Psoas muscle (tissue), 8 donors: Measurements from ENCODE around the gene PTPRG. TPM values are rescaled to one million over a fixed set of nuclear protein-coding genes. Genes with fewer than 3 reads are reported as not detected.
A peak's percentile ranks its signal among the peaks of the same experiment; 100 is the strongest.

Experiments
- ATAC-seq, 4 donors: fragments of 200-7000 bp; cut with Tn5 transposase; one replicate each; pipeline ENCODE4 v1.9.1; 2020; ENCODE audit warnings: moderate library complexity in 3 of 4, mild to moderate bottlenecking in 2 of 4
- DNase-seq, 2 donors: peaks; one replicate each; pipeline ENCODE4 v3.0.0-alpha.2; 2020
- H3K27ac ChIP-seq: fragments of 200-600 bp; one replicate; pipeline ENCODE4 v1.8.0; 2022
- H3K27me3 ChIP-seq, 3 donors: fragments of 200-600 bp in 1 of 3; one replicate each; pipeline versions ENCODE4 v1.6.1 to v1.8.0; 2013 to 2022; ENCODE audit warnings: low read length in 2 of 3, mild to moderate bottlenecking in 2 of 3, moderate library complexity in 1 of 3; ENCODE audit not compliant: insufficient read depth in 3 of 3
- H3K36me3 ChIP-seq, 2 donors: fragments of 200-600 bp in 1 of 2; one replicate each; pipeline versions ENCODE4 v1.6.1 to v1.8.0; 2013 to 2022; ENCODE audit warnings: low read depth in 1 of 2, mild to moderate bottlenecking in 1 of 2, moderate library complexity in 1 of 2; ENCODE audit not compliant: insufficient read depth in 1 of 2
- H3K4me1 ChIP-seq: fragments of 200-600 bp; one replicate; pipeline ENCODE4 v1.8.0; 2022
- H3K4me3 ChIP-seq: fragments of 200-600 bp; one replicate; pipeline ENCODE4 v1.8.0; 2022; ENCODE audit warnings: mild to moderate bottlenecking
- H3K9me3 ChIP-seq: fragments of 200-600 bp; one replicate; pipeline ENCODE4 v1.8.0; 2022
- WGBS, 3 donors: extraction: QIAGEN DNeasy Blood & Tissue Kit; methylation state at CpG; one replicate each; pipeline versions ENCODE4 v1.1.6 to v1.1.7; 2013; 5-methylcytosine and 5-hydroxymethylcytosine counted together
- intact Hi-C, 2 donors: fragments of 100-400 bp; cut with DNase I; formaldehyde crosslinking; loops; one replicate each; pipeline versions ENCODE4 v1.11.0 to v1.14.2; 2022
- polyA plus RNA-seq, 3 donors: library from polyadenylated mRNA; stranded (reverse); fragments of 200-250 nt; gene quantifications; one replicate each; pipeline ENCODE4 v1.2.3, GENCODE V29; 2013
- total RNA-seq, 4 donors: library from RNA; stranded (reverse); fragmentation: NEBNext Ultra II Directional in 2 of 4; extraction: Animal tissue kit (Norgen Biotek cat#: 25700) in 2 of 4; gene quantifications; one replicate each; pipeline versions ENCODE4 v1.2.1 to v1.2.4, GENCODE V29; 2021 to 2023
- TF ChIP-seq, protein P1 (sequence below): fragments of 200-600 bp; IDR thresholded peaks from one replicate; pipeline ENCODE4 v1.8.0; 2022; ENCODE audit warnings: antibody characterized with exemption
- donor health status: healthy with polysubstance abuse.
- donor health status: DM: no; HTN: no; CAD: no; lungs with moderate emphysema.
- donor health status: Bipolar disorder and iron deficiency.
- donor health status: healthy.
- donor health status: DM: yes; HTN: yes; CAD: no.
- donor health status: DM: no; HTN: no; CAD: no.
- donor health status: DM: no; HTN: no; CAD: no.
- donor health status: DM: yes; HTN: yes; CAD: no.

The PTPRG gene
- total and polyA plus RNA-seq, 7 donors = 4.5 to 29.5 (median 12.6) TPM

- Histone ChIP-seq H3K9me3 (no peaks in the 10 kb centered on the region), H3K4me1 (peaks cover 66% of the 10 kb centered on the region), H3K27me3 (no peaks in the 10 kb centered on the region), H3K36me3 (no peaks in the 10 kb centered on the region), H3K27ac (peak overlapping the region; percentile 90), H3K4me3 (peak overlapping the region; percentile 50)
- 9 to 14% (median 12%) methylated on average over 3 of the region's 3 CpGs for WGBS, 3 donors
- TF ChIP-seq, protein P1, sequence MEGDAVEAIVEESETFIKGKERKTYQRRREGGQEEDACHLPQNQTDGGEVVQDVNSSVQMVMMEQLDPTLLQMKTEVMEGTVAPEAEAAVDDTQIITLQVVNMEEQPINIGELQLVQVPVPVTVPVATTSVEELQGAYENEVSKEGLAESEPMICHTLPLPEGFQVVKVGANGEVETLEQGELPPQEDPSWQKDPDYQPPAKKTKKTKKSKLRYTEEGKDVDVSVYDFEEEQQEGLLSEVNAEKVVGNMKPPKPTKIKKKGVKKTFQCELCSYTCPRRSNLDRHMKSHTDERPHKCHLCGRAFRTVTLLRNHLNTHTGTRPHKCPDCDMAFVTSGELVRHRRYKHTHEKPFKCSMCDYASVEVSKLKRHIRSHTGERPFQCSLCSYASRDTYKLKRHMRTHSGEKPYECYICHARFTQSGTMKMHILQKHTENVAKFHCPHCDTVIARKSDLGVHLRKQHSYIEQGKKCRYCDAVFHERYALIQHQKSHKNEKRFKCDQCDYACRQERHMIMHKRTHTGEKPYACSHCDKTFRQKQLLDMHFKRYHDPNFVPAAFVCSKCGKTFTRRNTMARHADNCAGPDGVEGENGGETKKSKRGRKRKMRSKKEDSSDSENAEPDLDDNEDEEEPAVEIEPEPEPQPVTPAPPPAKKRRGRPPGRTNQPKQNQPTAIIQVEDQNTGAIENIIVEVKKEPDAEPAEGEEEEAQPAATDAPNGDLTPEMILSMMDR = no peak
- intact Hi-C loops = loop anchor here in 1 of 2 donors (10.0 kb wide), 1 partner anchor 362 kb away; the partner anchor contains the start of gene PTPRG
- peak; percentile 75 to 86 (median 76) for ATAC-seq
- no peak for DNase-seq
Observed at GRCh38 chr3:61926923-61927322, 365.6 kb downstream of the PTPRG start.

DNA sequence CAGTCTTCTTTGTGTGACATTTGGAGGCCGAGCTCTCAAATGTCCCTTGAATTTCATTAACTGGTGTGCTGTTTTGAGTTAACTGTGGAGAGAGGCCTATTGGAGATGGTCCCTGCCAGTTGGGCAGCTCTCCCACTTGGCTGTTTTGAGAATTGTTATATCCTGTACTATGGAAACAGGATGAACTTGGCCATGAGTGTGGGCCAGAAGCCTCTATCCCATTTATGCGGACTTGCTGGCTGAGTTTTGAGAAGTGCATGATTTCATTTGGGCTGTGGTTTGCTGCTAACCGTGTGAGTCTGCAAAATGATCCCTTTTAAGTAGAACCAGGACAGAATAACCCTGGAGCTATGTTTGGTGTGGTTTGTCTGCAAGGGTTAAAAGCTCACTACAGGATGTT, 366.0 kb downstream of the PTPRG start:
- TF ChIP-seq, protein P1 = no peak
- Histone ChIP-seq H3K4me1 (peaks cover 64% of the 10 kb centered on the region), H3K27me3 (no peaks in the 10 kb centered on the region), H3K4me3 (peak overlapping the region; percentile 50), H3K36me3 (no peaks in the 10 kb centered on the region), H3K27ac (peak overlapping the region; percentile 90), H3K9me3 (no peaks in the 10 kb centered on the region)
- DNase-seq (peak; percentile 76 to 80), ATAC-seq (peak; percentile 65 to 75 (median 69))
- 5 to 7% (median 6%) methylated on average over 3 of the region's 3 CpGs for WGBS, 3 donors
- intact Hi-C loops = loop anchor here in 1 of 2 donors (10.0 kb wide), 1 partner anchor 363 kb away; the partner anchor contains the start of gene PTPRG

DNA sequence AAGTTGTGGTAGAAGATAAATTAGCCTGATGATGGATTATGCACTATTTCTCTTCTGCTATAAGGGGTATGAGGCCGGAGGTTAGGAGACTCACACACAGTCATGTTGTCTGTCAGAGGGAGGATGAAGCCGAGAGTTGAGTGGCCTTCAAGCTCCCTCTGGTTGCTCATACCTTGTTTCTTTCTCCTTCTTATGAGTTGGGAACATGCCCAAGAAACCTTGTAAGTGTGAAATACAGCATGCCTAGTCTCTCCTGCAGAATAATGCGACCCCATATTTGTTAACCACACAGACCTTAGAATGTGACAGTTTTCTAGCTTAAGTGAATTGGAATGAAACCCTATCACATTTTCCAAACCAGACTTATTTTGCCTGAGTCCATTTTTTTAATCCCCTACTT, 366.7 kb downstream of the PTPRG start:
- peak overlapping the region; percentile 90 for H3K27ac ChIP-seq
- no peaks in the 10 kb centered on the region for H3K36me3 ChIP-seq
- peaks cover 57% of the 10 kb centered on the region for H3K4me1 ChIP-seq
- ATAC-seq (peak in 3 of 4 donors; percentile 65 to 75 (median 72)), DNase-seq (no peak)
- H3K4me3 ChIP-seq = peak overlapping the region; percentile 50
- TF ChIP-seq, protein P1 = no peak
- H3K9me3 ChIP-seq = no peaks in the 10 kb centered on the region
- no peaks in the 10 kb centered on the region for H3K27me3 ChIP-seq
- intact Hi-C loops = loop anchor here in 1 of 2 donors (10.0 kb wide), 1 partner anchor 363 kb away; the partner anchor contains the start of gene PTPRG
- 18 to 43% (median 25%) methylated on average over 3 of the region's 3 CpGs for WGBS, 3 donors

- peak overlapping the region; percentile 50 for H3K4me3 ChIP-seq
- H3K4me1 ChIP-seq = peaks cover 55% of the 10 kb centered on the region
- no peak for ATAC-seq
- 20 to 42% (median 21%) methylated on average over 4 of the region's 4 CpGs for WGBS, 3 donors
- TF ChIP-seq, protein P1 = no peak
- H3K9me3 ChIP-seq = no peaks in the 10 kb centered on the region
- intact Hi-C loops = loop anchor here in 1 of 2 donors (10.0 kb wide), 1 partner anchor 364 kb away; the partner anchor contains the start of gene PTPRG
- H3K27me3 ChIP-seq = no peaks in the 10 kb centered on the region
- H3K27ac ChIP-seq = peak overlapping the region; percentile 90
- no peaks in the 10 kb centered on the region for H3K36me3 ChIP-seq
- DNase-seq = no peak
Observed at GRCh38 chr3:61928776-61929314, 367.5 kb downstream of the PTPRG start.
